Prostate gland (tissue), 2 donors: ENCODE results near the gene RYR2.

Experiments
- POLR2A ChIP-seq: fragments of 450-650 bp; IDR thresholded peaks from one replicate; pipeline ENCODE4 v1.6.1; 2016; ENCODE audit warnings: antibody characterized with exemption, mild to moderate bottlenecking
- TF ChIP-seq, protein P1 (sequence below), 4 experiments: fragments of 200-600 bp in 2 of 4; fragments of 450-650 bp in 2 of 4; sonication (generic) in 2 of 4; IDR thresholded peaks; 1 replicate in 3 of 4; 2 replicates in 1 of 4; pipeline ENCODE4 v1.5.1; 2016 to 2019; ENCODE audit warnings: antibody characterized with exemption in 4 of 4, mild to moderate bottlenecking in 2 of 4, moderate library complexity in 2 of 4

DNA sequence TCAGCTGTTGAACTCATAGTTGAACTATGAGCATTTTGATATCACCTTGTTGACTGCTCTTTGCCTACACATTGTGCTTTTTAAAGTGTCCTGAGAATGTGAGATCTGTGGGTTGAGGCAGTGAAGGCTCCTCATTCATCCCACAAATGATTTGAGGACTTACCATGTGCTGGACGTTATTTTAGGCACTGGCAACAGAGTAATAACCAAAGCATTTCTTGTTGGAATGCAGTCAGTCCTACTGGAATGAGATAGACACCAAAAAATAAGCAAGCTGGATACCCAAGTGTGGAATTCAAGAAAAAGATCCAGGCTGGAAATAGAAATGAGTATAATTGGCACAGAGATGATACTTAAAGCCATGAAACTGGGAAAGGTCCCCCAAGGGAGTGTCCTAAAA, 775.3 kb downstream of the RYR2 start:
- TF ChIP-seq, protein P1, sequence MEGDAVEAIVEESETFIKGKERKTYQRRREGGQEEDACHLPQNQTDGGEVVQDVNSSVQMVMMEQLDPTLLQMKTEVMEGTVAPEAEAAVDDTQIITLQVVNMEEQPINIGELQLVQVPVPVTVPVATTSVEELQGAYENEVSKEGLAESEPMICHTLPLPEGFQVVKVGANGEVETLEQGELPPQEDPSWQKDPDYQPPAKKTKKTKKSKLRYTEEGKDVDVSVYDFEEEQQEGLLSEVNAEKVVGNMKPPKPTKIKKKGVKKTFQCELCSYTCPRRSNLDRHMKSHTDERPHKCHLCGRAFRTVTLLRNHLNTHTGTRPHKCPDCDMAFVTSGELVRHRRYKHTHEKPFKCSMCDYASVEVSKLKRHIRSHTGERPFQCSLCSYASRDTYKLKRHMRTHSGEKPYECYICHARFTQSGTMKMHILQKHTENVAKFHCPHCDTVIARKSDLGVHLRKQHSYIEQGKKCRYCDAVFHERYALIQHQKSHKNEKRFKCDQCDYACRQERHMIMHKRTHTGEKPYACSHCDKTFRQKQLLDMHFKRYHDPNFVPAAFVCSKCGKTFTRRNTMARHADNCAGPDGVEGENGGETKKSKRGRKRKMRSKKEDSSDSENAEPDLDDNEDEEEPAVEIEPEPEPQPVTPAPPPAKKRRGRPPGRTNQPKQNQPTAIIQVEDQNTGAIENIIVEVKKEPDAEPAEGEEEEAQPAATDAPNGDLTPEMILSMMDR (IDR thresholded peaks at IDR 0.05) = no peak
- no peak for TF ChIP-seq POLR2A
